Neural progenitor cell (in vitro differentiated cells): ENCODE results near the gene SLC29A1.

Experiments
- EZH2 ChIP-seq: fragments of 200-600 bp; sonication (generic); IDR thresholded peaks from 2 replicates; pipeline ENCODE4 v1.6.1; 2017; ENCODE audit warnings: antibody characterized with exemption, mild to moderate bottlenecking, moderate library complexity
- EZH2phosphoT487 ChIP-seq: fragments of 200-600 bp; sonication (generic); IDR thresholded peaks from 2 replicates; pipeline ENCODE4 v1.6.1; 2017; ENCODE audit warnings: antibody characterized with exemption
- TF ChIP-seq, protein P1 (sequence below): fragments of 200-600 bp; sonication (generic); IDR thresholded peaks from 2 replicates; pipeline ENCODE4 v1.5.1; 2017; ENCODE audit warnings: antibody characterized with exemption, mild to moderate bottlenecking

DNA sequence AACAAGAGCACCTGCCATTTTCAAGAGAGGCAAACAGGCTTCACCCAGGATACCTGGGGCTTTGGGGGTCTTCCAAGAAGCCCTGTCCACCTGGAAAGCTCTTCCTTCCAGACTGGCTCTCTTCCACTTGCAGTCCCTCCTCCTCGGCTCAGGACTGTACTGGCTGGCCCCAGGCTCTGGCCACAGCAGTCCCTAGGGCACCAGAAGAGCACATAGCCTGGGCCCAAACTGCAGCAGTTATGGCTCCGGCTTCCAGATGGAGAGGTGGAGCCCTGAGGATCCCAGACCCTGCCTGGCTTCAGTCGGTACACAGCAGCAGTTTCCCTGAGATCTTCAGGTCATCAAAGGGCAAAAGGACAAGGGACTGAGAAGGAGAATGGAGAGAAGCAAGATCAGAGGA is 35.5 kb downstream of the SLC29A1 start:
- TF ChIP-seq, protein P1, sequence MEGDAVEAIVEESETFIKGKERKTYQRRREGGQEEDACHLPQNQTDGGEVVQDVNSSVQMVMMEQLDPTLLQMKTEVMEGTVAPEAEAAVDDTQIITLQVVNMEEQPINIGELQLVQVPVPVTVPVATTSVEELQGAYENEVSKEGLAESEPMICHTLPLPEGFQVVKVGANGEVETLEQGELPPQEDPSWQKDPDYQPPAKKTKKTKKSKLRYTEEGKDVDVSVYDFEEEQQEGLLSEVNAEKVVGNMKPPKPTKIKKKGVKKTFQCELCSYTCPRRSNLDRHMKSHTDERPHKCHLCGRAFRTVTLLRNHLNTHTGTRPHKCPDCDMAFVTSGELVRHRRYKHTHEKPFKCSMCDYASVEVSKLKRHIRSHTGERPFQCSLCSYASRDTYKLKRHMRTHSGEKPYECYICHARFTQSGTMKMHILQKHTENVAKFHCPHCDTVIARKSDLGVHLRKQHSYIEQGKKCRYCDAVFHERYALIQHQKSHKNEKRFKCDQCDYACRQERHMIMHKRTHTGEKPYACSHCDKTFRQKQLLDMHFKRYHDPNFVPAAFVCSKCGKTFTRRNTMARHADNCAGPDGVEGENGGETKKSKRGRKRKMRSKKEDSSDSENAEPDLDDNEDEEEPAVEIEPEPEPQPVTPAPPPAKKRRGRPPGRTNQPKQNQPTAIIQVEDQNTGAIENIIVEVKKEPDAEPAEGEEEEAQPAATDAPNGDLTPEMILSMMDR = no peak
- TF ChIP-seq EZH2phosphoT487 (no peak), EZH2 (no peak)
